Measurements from ENCODE around the gene ZFP36.

Gene ZFP36

GRCh38 chr19:39420769-39421168 is 14.1 kb downstream of the ZFP36 start:
- DNase-seq = no peak

GRCh38 chr19:39422020-39422419 is 15.4 kb downstream of the ZFP36 start:
- DNase-seq = no peak

- DNase-seq = no peak
Observed at GRCh38 chr19:39423258-39424086, 16.8 kb downstream of the ZFP36 start.

GRCh38 chr19:39424934-39425333 is 18.3 kb downstream of the ZFP36 start:
- no peak for DNase-seq

GRCh38 chr19:39425744-39426143 is 19.1 kb downstream of the ZFP36 start:
- DNase-seq = no peak

GRCh38 chr19:39426170-39426569 is 19.5 kb downstream of the ZFP36 start:
- DNase-seq = no peak

- DNase-seq = no peak
Observed at GRCh38 chr19:39427707-39428106, 21.1 kb downstream of the ZFP36 start.

GRCh38 chr19:39428283-39429112 is 21.9 kb downstream of the ZFP36 start:
- no peak for DNase-seq

GRCh38 chr19:39430675-39431593 is 24.3 kb downstream of the ZFP36 start:
- no peak for DNase-seq

- no peak for DNase-seq
Observed at GRCh38 chr19:39432677-39433025, 26.0 kb downstream of the ZFP36 start.

GRCh38 chr19:39433480-39434079 is 26.9 kb downstream of the ZFP36 start:
- no peak for DNase-seq

- no peak for DNase-seq
Observed at GRCh38 chr19:39434123-39435076, 27.8 kb downstream of the ZFP36 start.

- DNase-seq = peak; percentile 97
Observed at GRCh38 chr19:39435499-39436349, 29.1 kb downstream of the ZFP36 start, which contains the start of gene RPS16. TSS of gene RPS16 (minus strand) at chr19:39435949. CDS start at chr19:39435895, 54 bp downstream.

GRCh38 chr19:39436350-39436716 is 29.7 kb downstream of the ZFP36 start:
- no peak for DNase-seq

- no peak for DNase-seq
Observed at GRCh38 chr19:39438270-39438934, 31.8 kb downstream of the ZFP36 start.

- DNase-seq = no peak
Observed at GRCh38 chr19:39444598-39445195, 38.0 kb downstream of the ZFP36 start.

- DNase-seq = peak; percentile 96
Observed at GRCh38 chr19:39445196-39446111, 38.8 kb downstream of the ZFP36 start, which contains the start of gene SUPT5H. TSS of gene SUPT5H (plus strand) at chr19:39445582. CDS start at chr19:39445891, 309 bp downstream.

Data from NCI-H1694 treated with DMSO at 0.1 percent for 48 hours (cell line).